Measurements from ENCODE around the gene CDK15.
"Not testable (repeated sequence)": the region's sequence is repeated elsewhere in the genome, so short reads cannot be mapped to it uniquely, and the experiment has no call there.

CDK15 gene

DNA sequence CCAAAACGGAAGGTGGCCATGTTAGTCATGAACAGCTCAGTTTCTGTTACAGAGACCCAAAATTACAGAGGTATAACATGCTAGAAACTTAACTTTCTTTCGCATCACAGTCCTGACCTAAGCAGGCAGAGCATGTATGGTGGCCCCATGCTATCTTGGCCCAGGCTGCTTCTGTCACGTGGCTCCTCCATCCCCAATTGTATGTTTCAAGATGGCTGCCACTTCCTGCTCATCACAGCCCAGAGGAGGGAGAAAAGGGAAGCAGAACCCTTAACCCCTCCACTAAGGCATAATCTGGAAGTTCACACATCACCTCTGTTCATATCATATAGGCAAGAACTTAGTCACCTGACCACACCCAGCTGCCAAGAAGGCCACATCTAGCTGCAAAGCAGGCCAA is 28.7 kb downstream of the CDK15 start:
- no peak for DNase-seq

DNA sequence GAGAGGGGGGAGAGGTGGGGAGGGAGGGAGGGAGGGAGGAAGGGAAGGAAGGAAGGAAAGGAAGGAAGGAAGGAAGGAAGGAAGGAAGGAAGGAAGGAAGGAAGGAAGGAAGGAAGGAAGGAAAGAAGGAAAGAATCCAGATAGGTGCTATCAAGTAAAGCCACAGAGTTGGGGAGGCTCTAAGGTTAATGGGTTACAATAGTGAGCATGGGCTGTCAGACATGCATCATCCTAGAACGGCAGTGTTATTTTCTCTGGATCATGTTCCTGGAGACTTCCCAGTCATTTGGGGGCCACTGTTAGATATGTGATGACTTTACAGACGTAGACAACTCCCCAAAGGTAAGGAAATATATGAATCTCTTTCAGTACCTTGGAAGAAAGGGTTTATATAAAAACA is 31.1 kb downstream of the CDK15 start:
- no peak for DNase-seq

DNA sequence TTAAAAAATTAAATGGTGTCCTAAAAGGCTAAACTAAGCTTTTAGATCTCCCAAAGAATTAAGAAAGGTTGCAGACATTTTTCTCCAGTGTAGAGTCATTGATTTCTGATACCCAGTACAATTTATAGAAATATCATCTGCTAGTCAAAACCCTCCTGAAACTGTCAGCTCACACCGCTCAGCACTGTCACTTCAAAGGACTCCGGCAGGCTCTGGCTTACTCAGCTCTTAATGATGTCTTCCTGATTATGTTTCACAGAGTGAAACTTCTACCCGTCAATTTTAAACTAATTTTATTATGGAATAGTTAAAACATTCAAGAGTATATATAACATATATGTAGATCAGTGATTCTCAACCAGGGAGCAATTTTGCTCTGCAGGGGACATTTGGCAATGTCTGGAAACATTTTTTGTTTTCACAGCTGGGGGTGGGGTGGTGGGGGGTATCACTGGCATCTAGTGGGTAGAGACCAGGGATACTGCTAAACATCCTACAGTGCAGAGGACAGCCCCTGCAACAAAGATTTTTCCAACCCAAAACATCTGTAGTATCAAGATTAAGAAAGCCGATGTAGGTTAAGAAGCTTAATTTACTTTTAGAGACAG is 31.6 kb downstream of the CDK15 start:
- no peak for DNase-seq

GRCh38 chr2:201839727-201840126 is 33.4 kb downstream of the CDK15 start:
- DNase-seq: no peak

- no peak for DNase-seq
These were observed 34.4 kb downstream of the CDK15 start for GRCh38 chr2:201840726-201841125.

- DNase-seq: no peak
These were observed 36.0 kb downstream of the CDK15 start for GRCh38 chr2:201842131-201842860.

GRCh38 chr2:201844922-201845321 is 38.6 kb downstream of the CDK15 start:
- not testable (repeated sequence) for DNase-seq

- no peak for DNase-seq
These were observed 41.1 kb downstream of the CDK15 start for GRCh38 chr2:201847481-201847880.

- DNase-seq: peak; percentile 27
These were observed 46.1 kb downstream of the CDK15 start for GRCh38 chr2:201852462-201852861.

GRCh38 chr2:201852878-201853415 is 46.6 kb downstream of the CDK15 start:
- peak; percentile 84 for DNase-seq

DNA sequence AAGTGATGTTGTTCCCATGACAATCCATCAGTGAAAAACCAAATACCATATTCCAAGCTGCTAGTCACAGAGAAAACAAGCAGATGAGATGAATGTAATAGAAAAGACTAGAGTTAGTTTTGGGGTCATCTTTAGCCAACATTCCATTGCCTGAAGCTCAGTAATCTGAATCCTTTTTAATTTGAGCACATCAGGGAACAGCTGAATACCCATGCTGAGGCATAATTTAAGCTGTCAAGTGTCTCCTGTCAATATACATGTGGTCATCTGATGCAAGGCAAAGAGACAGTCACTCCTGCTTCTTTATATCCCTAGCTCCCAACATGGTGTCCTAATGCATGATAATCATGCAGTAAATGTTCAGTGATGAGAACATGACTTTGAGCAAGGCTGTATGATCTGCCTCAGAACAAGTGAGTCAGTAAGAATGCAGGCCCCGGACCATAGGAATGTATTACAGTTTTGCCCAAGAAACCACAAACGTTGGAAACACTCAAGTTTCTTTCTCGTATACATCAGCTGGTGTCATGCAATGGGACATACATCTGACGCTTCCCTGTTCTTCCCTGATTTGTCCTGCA is 48.0 kb downstream of the CDK15 start:
- peak; percentile 19 for DNase-seq

- no peak for DNase-seq
These were observed 48.5 kb downstream of the CDK15 start for GRCh38 chr2:201854841-201855240.

DNA sequence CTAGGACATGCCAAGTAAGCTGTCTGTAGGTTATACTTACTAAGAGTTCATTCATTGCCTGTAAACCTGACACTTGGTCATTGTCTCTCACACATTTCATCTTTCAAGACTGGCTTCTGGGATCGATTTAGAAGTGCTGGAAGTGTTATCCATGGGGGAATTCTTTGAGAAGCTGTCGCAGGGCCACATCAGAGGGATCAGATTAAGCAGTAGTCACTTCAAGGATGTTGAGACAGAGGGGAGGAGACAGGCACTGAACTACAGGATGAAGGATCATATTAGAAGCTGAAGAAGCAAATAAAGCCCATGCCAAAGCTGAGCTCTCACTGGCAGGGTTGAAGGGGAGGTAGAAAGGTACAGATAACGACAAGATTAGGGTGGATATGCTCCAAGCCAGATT is 49.0 kb downstream of the CDK15 start:
- no peak for DNase-seq

DNA sequence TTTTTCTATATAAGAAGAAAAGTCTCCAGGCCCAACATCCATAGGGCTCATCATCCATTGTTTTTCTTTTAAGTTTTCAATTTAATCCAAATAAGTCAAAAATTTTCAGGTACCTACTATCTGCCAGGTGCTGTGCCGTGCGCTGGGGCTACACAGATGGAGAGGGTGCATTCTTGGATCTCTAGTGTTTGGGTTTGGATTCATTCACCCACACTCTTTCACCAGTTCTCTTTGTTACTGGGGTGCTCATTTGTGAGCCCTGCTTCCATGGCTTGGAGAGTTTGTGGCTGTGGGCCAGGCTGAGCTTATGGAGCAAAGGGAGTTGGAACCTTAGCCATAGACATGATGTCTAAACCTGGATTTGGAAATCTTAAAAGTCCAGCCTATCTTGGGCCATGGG is 51.0 kb downstream of the CDK15 start:
- no peak for DNase-seq

GRCh38 chr2:201858281-201859184 is 52.2 kb downstream of the CDK15 start:
- no peak for DNase-seq

GRCh38 chr2:201859949-201860348 is 53.6 kb downstream of the CDK15 start:
- DNase-seq: no peak

DNA sequence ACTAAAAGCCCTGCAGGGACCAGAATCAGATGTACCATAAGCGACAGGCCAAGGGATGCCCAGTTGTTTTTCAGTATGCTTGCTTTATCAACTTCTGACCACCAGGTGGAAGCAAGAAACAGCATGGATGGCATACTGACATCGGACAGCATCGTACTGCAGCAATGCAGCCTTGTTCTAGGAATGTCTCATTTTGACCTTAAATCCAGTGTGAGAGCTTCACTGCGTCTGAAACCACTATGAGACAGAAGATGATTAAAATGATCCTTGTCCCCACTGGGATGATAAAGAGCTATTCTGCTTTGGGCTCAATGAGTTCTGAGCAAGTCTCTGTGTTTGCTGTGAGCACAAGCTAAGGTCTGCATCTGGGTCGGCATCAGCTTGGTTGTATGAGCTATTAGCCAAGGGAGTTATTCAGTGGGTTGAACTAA is 54.3 kb downstream of the CDK15 start:
- DNase-seq: peak; percentile 90

GRCh38 chr2:201862843-201863242 is 56.5 kb downstream of the CDK15 start:
- DNase-seq: no peak

DNA sequence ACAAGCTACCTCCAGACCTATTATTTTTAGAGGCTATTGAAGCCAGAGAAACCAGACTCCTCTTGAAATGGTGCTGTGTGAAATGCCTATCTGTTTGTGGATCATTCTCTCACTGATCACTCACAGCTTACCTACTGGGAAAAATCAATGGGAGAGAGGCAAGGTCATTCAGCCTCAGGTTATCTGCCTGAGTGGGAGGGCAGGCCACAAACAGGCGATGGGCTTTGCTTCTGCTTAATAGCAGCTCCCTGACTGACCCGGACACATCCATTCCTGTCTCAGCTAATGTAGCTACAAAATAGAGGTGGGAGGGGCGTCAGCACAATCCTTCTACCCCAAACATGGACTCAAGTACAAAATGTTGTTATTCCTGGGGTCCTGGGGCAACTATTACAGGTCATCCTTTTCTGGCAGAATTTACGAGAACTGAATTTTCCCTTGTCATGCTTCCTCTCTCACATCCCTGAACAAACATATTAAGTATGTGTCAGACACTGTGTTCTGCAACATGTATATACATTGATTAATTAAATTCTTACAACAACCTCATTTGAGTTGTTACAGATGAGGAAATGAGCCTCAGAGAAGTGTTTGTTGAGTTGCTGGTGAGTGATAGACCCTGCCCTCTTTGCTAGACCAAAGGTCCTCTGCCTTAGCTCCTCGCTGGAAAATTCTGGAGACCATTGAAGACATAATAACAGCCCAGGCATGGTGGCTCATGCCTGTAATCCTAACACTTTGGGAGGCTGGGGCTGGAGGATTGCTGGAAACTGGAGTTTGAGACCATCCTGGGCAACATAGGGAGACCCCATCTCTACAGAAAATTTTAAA is 60.5 kb downstream of the CDK15 start:
- no peak for DNase-seq

DNA sequence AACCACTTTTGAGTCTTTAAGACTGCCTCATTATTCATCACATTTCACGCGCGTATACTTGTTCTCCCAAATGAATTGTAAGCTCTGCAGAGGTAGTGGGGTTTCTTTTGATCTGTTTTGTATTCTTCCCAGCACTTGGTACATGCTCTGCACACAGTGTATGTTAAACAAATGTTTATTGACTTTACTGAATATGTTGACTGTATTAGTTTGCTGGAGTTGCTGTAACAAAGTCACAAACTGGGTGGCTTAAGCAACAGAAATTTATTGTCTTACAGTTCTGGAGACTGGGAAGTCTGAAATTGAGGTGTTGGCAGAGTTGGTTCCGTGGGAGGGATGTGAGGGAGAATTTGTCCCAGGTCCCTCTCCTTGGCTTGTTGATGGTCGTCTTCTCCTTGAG is 65.1 kb downstream of the CDK15 start:
- DNase-seq: no peak

- DNase-seq: no peak
These were observed 66.3 kb downstream of the CDK15 start for GRCh38 chr2:201872591-201872990.

DNA sequence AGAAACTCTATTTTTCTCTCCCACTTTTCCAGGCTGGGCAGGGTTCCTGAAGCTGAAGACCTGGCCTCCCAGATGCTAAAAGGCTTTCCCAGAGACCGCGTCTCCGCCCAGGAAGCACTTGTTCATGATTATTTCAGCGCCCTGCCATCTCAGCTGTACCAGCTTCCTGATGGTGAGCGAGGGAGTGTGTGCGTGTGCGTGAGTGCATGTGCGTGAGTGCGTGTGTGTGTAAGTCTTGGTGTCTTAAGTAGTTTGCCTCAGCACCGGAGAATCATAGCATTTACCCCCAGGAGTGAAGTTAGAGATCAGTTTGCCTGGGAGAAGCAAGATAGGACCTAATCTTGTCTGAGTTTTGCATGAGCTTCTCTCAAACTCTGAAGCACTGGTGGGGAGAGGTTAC is 73.7 kb downstream of the CDK15 start:
- DNase-seq: peak; percentile 13

Measured in DMS53 (cell line).